UCSD-AML1 (cell line): ENCODE results near the gene TMEM9B.
"Not testable (repeated sequence)": the region's sequence is repeated elsewhere in the genome, so short reads cannot be mapped to it uniquely, and the experiment has no call there.

Experiments used
- DNase-seq: peaks from one replicate; lab custom pipeline; 2025; ENCODE audit not compliant: unreplicated experiment; lab: John Stamatoyannopoulos, UW

The TMEM9B gene

GRCh38 chr11:8973121-8973520 lies 8.9 kb upstream of the TMEM9B start:
- no peak for DNase-seq

GRCh38 chr11:8971924-8972316 lies 7.7 kb upstream of the TMEM9B start:
- no peak for DNase-seq

- DNase-seq: no peak
Observed at GRCh38 chr11:8971196-8971923, 7.1 kb upstream of the TMEM9B start.

- DNase-seq: no peak
Observed at GRCh38 chr11:8967184-8967583, 2.9 kb upstream of the TMEM9B start.

GRCh38 chr11:8963569-8964323 lies 496 bp downstream of the TMEM9B start:
- DNase-seq: peak; percentile 89

- no peak for DNase-seq
Observed at GRCh38 chr11:8962841-8963240, 1.4 kb downstream of the TMEM9B start.

- DNase-seq: no peak
Observed at GRCh38 chr11:8961401-8961800, 2.8 kb downstream of the TMEM9B start.

GRCh38 chr11:8959546-8960166 lies 4.6 kb downstream of the TMEM9B start:
- DNase-seq: no peak

- no peak for DNase-seq
Observed at GRCh38 chr11:8956860-8957259, 7.4 kb downstream of the TMEM9B start.

GRCh38 chr11:8948886-8949285 lies 15.4 kb downstream of the TMEM9B start:
- DNase-seq: no peak

- no peak for DNase-seq
Observed at GRCh38 chr11:8947230-8947943, 16.9 kb downstream of the TMEM9B start.

GRCh38 chr11:8942518-8943066 lies 21.6 kb downstream of the TMEM9B start, which contains the start of gene ASCL3:
TSS of gene ASCL3 (minus strand) at chr11:8943016. CDS start at chr11:8938161, 4,855 bp downstream.
- DNase-seq: no peak

- DNase-seq: no peak
Observed at GRCh38 chr11:8941341-8942103, 22.7 kb downstream of the TMEM9B start.

- no peak for DNase-seq
Observed at GRCh38 chr11:8937659-8938058, 26.6 kb downstream of the TMEM9B start.

- no peak for DNase-seq
Observed at GRCh38 chr11:8937159-8937558, 27.1 kb downstream of the TMEM9B start.

- DNase-seq: not testable (repeated sequence)
Observed at GRCh38 chr11:8935789-8936188, 28.5 kb downstream of the TMEM9B start.

GRCh38 chr11:8934742-8935488 lies 29.3 kb downstream of the TMEM9B start:
- no peak for DNase-seq

GRCh38 chr11:8933931-8934330 lies 30.3 kb downstream of the TMEM9B start:
- no peak for DNase-seq

- no peak for DNase-seq
Observed at GRCh38 chr11:8932564-8933180, 31.6 kb downstream of the TMEM9B start, which contains the start of gene C11orf16. TSS of gene C11orf16 (minus strand) at chr11:8932947. CDS start at chr11:8932308, 639 bp downstream.
